ENCODE measurements around the gene LIFR. TPM values are rescaled to one million over a fixed set of nuclear protein-coding genes. Genes with fewer than 3 reads are reported as not detected.

The LIFR gene, protein sequence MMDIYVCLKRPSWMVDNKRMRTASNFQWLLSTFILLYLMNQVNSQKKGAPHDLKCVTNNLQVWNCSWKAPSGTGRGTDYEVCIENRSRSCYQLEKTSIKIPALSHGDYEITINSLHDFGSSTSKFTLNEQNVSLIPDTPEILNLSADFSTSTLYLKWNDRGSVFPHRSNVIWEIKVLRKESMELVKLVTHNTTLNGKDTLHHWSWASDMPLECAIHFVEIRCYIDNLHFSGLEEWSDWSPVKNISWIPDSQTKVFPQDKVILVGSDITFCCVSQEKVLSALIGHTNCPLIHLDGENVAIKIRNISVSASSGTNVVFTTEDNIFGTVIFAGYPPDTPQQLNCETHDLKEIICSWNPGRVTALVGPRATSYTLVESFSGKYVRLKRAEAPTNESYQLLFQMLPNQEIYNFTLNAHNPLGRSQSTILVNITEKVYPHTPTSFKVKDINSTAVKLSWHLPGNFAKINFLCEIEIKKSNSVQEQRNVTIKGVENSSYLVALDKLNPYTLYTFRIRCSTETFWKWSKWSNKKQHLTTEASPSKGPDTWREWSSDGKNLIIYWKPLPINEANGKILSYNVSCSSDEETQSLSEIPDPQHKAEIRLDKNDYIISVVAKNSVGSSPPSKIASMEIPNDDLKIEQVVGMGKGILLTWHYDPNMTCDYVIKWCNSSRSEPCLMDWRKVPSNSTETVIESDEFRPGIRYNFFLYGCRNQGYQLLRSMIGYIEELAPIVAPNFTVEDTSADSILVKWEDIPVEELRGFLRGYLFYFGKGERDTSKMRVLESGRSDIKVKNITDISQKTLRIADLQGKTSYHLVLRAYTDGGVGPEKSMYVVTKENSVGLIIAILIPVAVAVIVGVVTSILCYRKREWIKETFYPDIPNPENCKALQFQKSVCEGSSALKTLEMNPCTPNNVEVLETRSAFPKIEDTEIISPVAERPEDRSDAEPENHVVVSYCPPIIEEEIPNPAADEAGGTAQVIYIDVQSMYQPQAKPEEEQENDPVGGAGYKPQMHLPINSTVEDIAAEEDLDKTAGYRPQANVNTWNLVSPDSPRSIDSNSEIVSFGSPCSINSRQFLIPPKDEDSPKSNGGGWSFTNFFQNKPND
- 41.3 and 49.4 TPM in 2 replicates for total RNA-seq

DNA sequence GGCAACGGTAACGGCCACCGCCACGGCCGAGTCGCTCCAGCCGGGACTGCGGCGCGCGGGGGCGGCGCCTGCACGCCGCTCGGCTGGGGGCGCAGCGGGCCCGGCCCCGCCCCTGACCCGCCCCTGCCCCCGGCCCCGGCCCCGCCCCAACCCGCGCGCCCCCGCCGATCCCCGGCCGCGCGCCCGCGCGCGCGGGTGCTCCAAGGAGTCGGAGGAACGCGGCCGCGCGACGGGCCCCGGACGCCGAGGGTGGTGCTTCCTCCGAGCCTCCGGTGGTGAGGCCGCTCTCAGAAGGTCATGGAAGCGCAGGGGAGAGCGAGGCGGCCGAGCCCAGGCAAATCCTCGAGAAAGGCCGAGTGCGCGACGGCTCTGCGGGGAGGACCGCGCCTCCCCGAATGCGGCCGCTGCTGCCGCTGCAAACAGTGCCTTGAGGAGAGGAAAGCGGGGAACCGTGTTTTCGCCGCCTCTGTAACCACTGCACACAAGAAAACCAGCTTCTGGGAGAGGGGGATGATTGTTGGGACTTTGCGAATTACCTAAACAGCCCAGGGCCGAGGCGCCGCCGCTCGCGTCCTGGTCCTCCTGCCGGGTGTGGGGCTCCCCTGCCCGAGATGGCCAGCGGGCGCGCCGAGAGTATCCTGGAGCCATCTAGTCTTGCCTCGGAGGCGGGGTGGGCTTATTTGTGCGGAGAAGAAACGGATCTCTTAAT lies at the start of gene LIFR:
LIFR (minus strand) TSS at position 48 of the 709 bp plus-strand sequence. CDS start 25,999 bp downstream, outside the sequence.

Data from smooth muscle cell of bladder (primary cell).